Ascending aorta (tissue), 2 donors: ENCODE results near the gene ABCC1. TPM values are rescaled to one million over a fixed set of nuclear protein-coding genes. Genes with fewer than 3 reads are reported as not detected.

Source experiments
- DNase-seq, 2 donors: peaks; one replicate each; pipeline ENCODE4 v3.0.0-alpha.2; 2019; ENCODE audit warnings: low spot score in 2 of 2
- H3K27ac ChIP-seq, 2 donors: fragments of 200-600 bp; sonication (generic); one replicate each; pipeline ENCODE4 v1.5.1; 2016 to 2017; ENCODE audit warnings: mild to moderate bottlenecking in 1 of 2
- H3K27me3 ChIP-seq: fragments of 200-600 bp; sonication (generic); one replicate; pipeline ENCODE4 v1.5.1; 2017
- H3K36me3 ChIP-seq, 2 donors: fragments of 200-600 bp; sonication (generic); one replicate each; pipeline ENCODE4 v1.5.1; 2016
- H3K4me1 ChIP-seq, 2 donors: fragments of 200-600 bp; sonication (generic); one replicate each; pipeline ENCODE4 v1.5.1; 2016 to 2017; ENCODE audit warnings: mild to moderate bottlenecking in 1 of 2
- H3K4me3 ChIP-seq, 2 donors: fragments of 200-600 bp; sonication (generic); one replicate each; pipeline ENCODE4 v1.5.1; 2016 to 2017; ENCODE audit warnings: mild to moderate bottlenecking in 1 of 2
- H3K9me3 ChIP-seq, 2 donors: fragments of 200-600 bp; sonication (generic); one replicate each; pipeline ENCODE4 v1.5.1; 2016
- CTCF ChIP-seq, 3 experiments: fragments of 200-600 bp in 2 of 3; fragments of 450-650 bp in 1 of 3; sonication (generic) in 2 of 3; IDR thresholded peaks; one replicate each; pipeline ENCODE4 v1.5.1; 2016 to 2019; ENCODE audit warnings: antibody characterized with exemption in 3 of 3, mild to moderate bottlenecking in 1 of 3, moderate library complexity in 1 of 3
- intact Hi-C: fragments of 100-400 bp; cut with DNase I; formaldehyde crosslinking; loops from one replicate; pipeline ENCODE4 v1.15.1; 2023
- total RNA-seq: library from RNA; depleted of rRNA; stranded (reverse); fragments of >200 nt; gene quantifications from one replicate; pipeline ENCODE4 v1.1.0, GENCODE V29; 2016

The ABCC1 gene
- total RNA-seq, 1 donor from 2014 or later: 144 TPM

- Histone ChIP-seq H3K9me3 (no peaks in the 10 kb centered on the region), H3K27me3 (no peaks in the 10 kb centered on the region), H3K36me3 (peaks cover 8 to 26% of the 10 kb centered on the region in 2 donors), H3K4me1 (peaks cover 5 to 25% of the 10 kb centered on the region in 2 donors), H3K27ac (peak overlapping the region; percentile 71 to 75), H3K4me3 (peak overlapping the region in 1 of 2 donors; percentile 4)
- intact Hi-C loops: loop anchor here (5.0 kb wide), 2 partner anchors 35 to 40 kb away; no protein-coding TSS in a partner anchor
- peak in 2 of 3 experiments; percentile 12 to 39 for TF ChIP-seq CTCF (IDR thresholded peaks at IDR 0.05)
- DNase-seq: no peak
These were observed 112.9 kb downstream of the ABCC1 start for GRCh38 chr16:16062023-16062937.

- Histone ChIP-seq H3K27ac (peak overlapping the region in 1 of 2 donors; percentile 9), H3K4me3 (no peak overlapping the region), H3K9me3 (no peaks in the 10 kb centered on the region), H3K36me3 (peaks cover 10 to 22% of the 10 kb centered on the region in 2 donors), H3K4me1 (peaks cover 5 to 39% of the 10 kb centered on the region in 2 donors), H3K27me3 (no peaks in the 10 kb centered on the region)
- intact Hi-C loops: loop anchor here (5.0 kb wide), 2 partner anchors 34 to 41 kb away; no protein-coding TSS in a partner anchor
- no peak for TF ChIP-seq CTCF (IDR thresholded peaks at IDR 0.05)
- DNase-seq: no peak
These were observed 114.3 kb downstream of the ABCC1 start for GRCh38 chr16:16063683-16064082.

GRCh38 chr16:16064874-16065384, 115.5 kb downstream of the ABCC1 start:
- intact Hi-C loops: loop anchor here (5.0 kb wide), 2 partner anchors 32 to 43 kb away; no protein-coding TSS in a partner anchor
- no peaks in the 10 kb centered on the region for H3K27me3 ChIP-seq
- peak overlapping the region in 1 of 2 donors; percentile 37 for H3K27ac ChIP-seq
- H3K4me3 ChIP-seq: no peak overlapping the region
- H3K9me3 ChIP-seq: no peaks in the 10 kb centered on the region
- DNase-seq: no peak
- peaks cover 11 to 29% of the 10 kb centered on the region in 2 donors for H3K36me3 ChIP-seq
- peaks cover 8 to 43% of the 10 kb centered on the region in 2 donors for H3K4me1 ChIP-seq
- TF ChIP-seq CTCF (IDR thresholded peaks at IDR 0.05): no peak

- Histone ChIP-seq H3K4me3 (no peak overlapping the region), H3K27ac (peak overlapping the region; percentile 80 to 84), H3K9me3 (no peaks in the 10 kb centered on the region), H3K4me1 (peaks cover 15 to 54% of the 10 kb centered on the region in 2 donors), H3K27me3 (no peaks in the 10 kb centered on the region), H3K36me3 (peaks cover 11 to 37% of the 10 kb centered on the region in 2 donors)
- TF ChIP-seq CTCF (IDR thresholded peaks at IDR 0.05): no peak
- intact Hi-C loops: no loop called here
- peak in 1 of 2 donors; percentile 92 for DNase-seq
These were observed 117.7 kb downstream of the ABCC1 start for GRCh38 chr16:16067127-16067526.

- Histone ChIP-seq H3K4me1 (peaks cover 25 to 73% of the 10 kb centered on the region in 2 donors), H3K27ac (peak overlapping the region; percentile 80 to 84), H3K9me3 (no peaks in the 10 kb centered on the region), H3K36me3 (peaks cover 11 to 43% of the 10 kb centered on the region in 2 donors), H3K4me3 (no peak overlapping the region), H3K27me3 (no peaks in the 10 kb centered on the region)
- DNase-seq: no peak
- intact Hi-C loops: loop anchor here (5.0 kb wide), 1 partner anchor 124 kb away; the partner anchor contains the start of gene ABCC1
- no peak for TF ChIP-seq CTCF (IDR thresholded peaks at IDR 0.05)
These were observed 122.3 kb downstream of the ABCC1 start for GRCh38 chr16:16071631-16072244.
